ENCODE data around the gene TTC3.

The TTC3 gene

GRCh38 chr21:37231671-37232070 is 158.6 kb downstream of the TTC3 start:
- WGBS (ENCODE audit: extremely low coverage, insufficient coverage, insufficient read length): no CpG with 5 or more reads among the region's 16 CpGs
- H3K9ac ChIP-seq (ENCODE audit: low read length): no peak overlapping the region
- no peak overlapping the region for H2BK120ac ChIP-seq (ENCODE audit: insufficient read depth, low read length, poor library complexity)
- no peaks in the 10 kb centered on the region for H3K27me3 ChIP-seq (ENCODE audit: insufficient read depth, low read length)
- no peaks in the 10 kb centered on the region for H3K4me1 ChIP-seq (ENCODE audit: control insufficient read depth in 1 of 2, insufficient read depth in 2 of 2, low read length in 2 of 2)
- H2AFZ ChIP-seq (ENCODE audit: insufficient read depth, low read length, poor library complexity): no peak overlapping the region
- no peak overlapping the region for H2BK12ac ChIP-seq (ENCODE audit: low read length)
- no peak overlapping the region for H4K91ac ChIP-seq (ENCODE audit: low read depth, low read length)
- H3K18ac ChIP-seq (ENCODE audit: low read length): no peak overlapping the region
- no peaks in the 10 kb centered on the region for H3K79me2 ChIP-seq (ENCODE audit: control insufficient read depth, insufficient read depth, low read length, poor library complexity)
- H3K79me1 ChIP-seq (ENCODE audit: low read length): no peaks in the 10 kb centered on the region
- no peak overlapping the region for H3K4ac ChIP-seq (ENCODE audit: low read depth, low read length)
- H4K12ac ChIP-seq (ENCODE audit: low read depth, low read length): no peak overlapping the region
- H3K9me3 ChIP-seq (ENCODE audit: insufficient read depth, low read depth, low read length): no peaks in the 10 kb centered on the region
- H3K14ac ChIP-seq (ENCODE audit: low read length): no peak overlapping the region
- no peak overlapping the region for H2AK5ac ChIP-seq (ENCODE audit: low read length)
- no peak overlapping the region for H4K8ac ChIP-seq (ENCODE audit: low read depth, low read length)
- no peak overlapping the region for H3K4me2 ChIP-seq (ENCODE audit: low read length)
- peaks cover 46 to 53% of the 10 kb centered on the region in 2 experiments for H3K36me3 ChIP-seq (ENCODE audit: control insufficient read depth in 1 of 2, insufficient read depth in 2 of 2, low read length in 2 of 2)
- H2BK5ac ChIP-seq (ENCODE audit: low read depth, low read length, poor library complexity): no peak overlapping the region
- no peak overlapping the region for H3K23ac ChIP-seq (ENCODE audit: low read length)
- no peak overlapping the region for H3K27ac ChIP-seq (ENCODE audit: low read depth, low read length)
- H3K4me3 ChIP-seq (ENCODE audit: low read depth, low read length): no peak overlapping the region
- DNase-seq: no peak

DNA sequence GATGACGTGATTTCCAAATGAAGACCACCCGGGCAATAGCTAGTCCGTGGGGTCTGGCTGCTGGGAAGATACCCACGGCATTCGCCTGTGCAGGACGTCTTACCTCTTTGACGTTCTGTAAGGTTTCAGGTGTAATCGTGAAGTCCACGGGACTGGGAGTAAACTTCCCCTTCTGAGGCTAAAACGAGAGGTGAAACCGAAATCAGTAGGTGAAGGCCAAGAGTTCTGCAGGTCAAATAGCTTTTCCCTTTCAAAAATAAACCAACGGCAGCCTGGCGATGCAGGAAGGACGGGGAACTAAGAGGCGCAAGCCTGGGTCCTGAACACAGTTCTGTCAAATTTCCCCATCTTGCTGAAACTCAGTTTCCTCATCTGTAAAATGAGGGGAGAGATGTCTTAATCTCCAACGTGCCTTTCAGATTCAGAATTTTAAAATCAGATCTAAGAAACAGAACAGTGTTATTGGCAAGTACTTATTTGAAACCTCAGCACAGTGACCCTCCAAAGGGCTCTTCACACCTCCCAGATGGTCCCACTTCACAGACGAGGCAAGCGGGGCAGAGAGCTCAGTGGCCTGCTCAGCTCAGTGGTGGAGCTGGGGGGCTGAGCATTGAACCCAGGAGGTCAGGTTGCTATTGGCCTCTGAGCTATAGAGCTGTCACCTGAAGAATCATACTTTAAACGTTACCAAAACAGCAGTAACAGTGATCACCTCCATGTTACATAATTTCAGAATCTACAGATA is 159.4 kb downstream of the TTC3 start:
- Histone ChIP-seq H3K36me3 (ENCODE audit: control insufficient read depth in 1 of 2, insufficient read depth in 2 of 2, low read length in 2 of 2) (peaks cover 40 to 49% of the 10 kb centered on the region in 2 experiments), H3K14ac (ENCODE audit: low read length) (no peak overlapping the region), H2BK12ac (ENCODE audit: low read length) (no peak overlapping the region), H3K4me3 (ENCODE audit: low read depth, low read length) (no peak overlapping the region), H3K27ac (ENCODE audit: low read depth, low read length) (no peak overlapping the region), H4K12ac (ENCODE audit: low read depth, low read length) (no peak overlapping the region), H4K8ac (ENCODE audit: low read depth, low read length) (no peak overlapping the region), H3K79me1 (ENCODE audit: low read length) (no peaks in the 10 kb centered on the region), H3K9ac (ENCODE audit: low read length) (no peak overlapping the region), H3K4ac (ENCODE audit: low read depth, low read length) (no peak overlapping the region), H2AK5ac (ENCODE audit: low read length) (no peak overlapping the region), H3K4me1 (ENCODE audit: control insufficient read depth in 1 of 2, insufficient read depth in 2 of 2, low read length in 2 of 2) (no peaks in the 10 kb centered on the region), H2BK5ac (ENCODE audit: low read depth, low read length, poor library complexity) (no peak overlapping the region), H3K9me3 (ENCODE audit: insufficient read depth, low read depth, low read length) (no peaks in the 10 kb centered on the region), H4K91ac (ENCODE audit: low read depth, low read length) (no peak overlapping the region), H2AFZ (ENCODE audit: insufficient read depth, low read length, poor library complexity) (no peak overlapping the region), H3K23ac (ENCODE audit: low read length) (no peak overlapping the region), H3K4me2 (ENCODE audit: low read length) (no peak overlapping the region), H3K18ac (ENCODE audit: low read length) (no peak overlapping the region), H3K27me3 (ENCODE audit: insufficient read depth, low read length) (no peaks in the 10 kb centered on the region), H2BK120ac (ENCODE audit: insufficient read depth, low read length, poor library complexity) (no peak overlapping the region), H3K79me2 (ENCODE audit: control insufficient read depth, insufficient read depth, low read length, poor library complexity) (no peaks in the 10 kb centered on the region)
- no peak for DNase-seq
- no CpG with 5 or more reads among the region's 19 CpGs for WGBS (ENCODE audit: extremely low coverage, insufficient coverage, insufficient read length)

DNA sequence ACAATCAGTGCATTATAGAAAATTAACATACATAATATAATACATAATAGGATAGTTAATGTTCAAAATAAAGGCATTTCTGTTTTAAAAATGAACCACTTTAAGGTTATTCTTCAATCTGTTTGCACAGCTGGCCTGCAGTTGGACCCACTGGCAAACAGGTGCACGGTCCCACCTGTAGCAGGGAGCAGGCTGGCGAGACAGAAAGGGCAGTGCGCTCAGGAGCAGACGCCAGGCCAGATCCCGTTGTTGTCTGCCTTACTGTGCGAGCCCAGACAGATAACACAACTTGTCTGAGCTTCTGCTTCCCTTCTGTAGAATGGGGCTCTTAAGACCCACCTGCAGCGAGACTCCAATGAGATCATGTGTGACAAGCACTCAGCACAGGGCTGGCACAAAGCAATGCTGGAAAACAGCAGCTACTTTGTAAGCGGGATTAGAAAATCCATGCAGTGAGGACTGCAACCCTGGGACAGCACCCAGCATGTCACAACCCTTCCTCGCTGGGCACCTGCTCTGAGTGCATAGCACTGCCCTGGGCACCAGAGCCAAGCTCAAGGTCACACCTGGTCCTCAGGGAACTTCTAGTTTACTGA is 160.6 kb downstream of the TTC3 start:
- Histone ChIP-seq H3K27ac (ENCODE audit: low read depth, low read length) (no peak overlapping the region), H3K4me1 (ENCODE audit: control insufficient read depth in 1 of 2, insufficient read depth in 2 of 2, low read length in 2 of 2) (no peaks in the 10 kb centered on the region), H2BK120ac (ENCODE audit: insufficient read depth, low read length, poor library complexity) (no peak overlapping the region), H3K36me3 (ENCODE audit: control insufficient read depth in 1 of 2, insufficient read depth in 2 of 2, low read length in 2 of 2) (peaks cover 32 to 37% of the 10 kb centered on the region in 2 experiments), H2BK12ac (ENCODE audit: low read length) (no peak overlapping the region), H3K9me3 (ENCODE audit: insufficient read depth, low read depth, low read length) (no peaks in the 10 kb centered on the region), H3K4ac (ENCODE audit: low read depth, low read length) (no peak overlapping the region), H4K91ac (ENCODE audit: low read depth, low read length) (no peak overlapping the region), H3K23ac (ENCODE audit: low read length) (no peak overlapping the region), H4K8ac (ENCODE audit: low read depth, low read length) (no peak overlapping the region), H3K27me3 (ENCODE audit: insufficient read depth, low read length) (no peaks in the 10 kb centered on the region), H3K9ac (ENCODE audit: low read length) (no peak overlapping the region), H4K12ac (ENCODE audit: low read depth, low read length) (no peak overlapping the region), H3K79me1 (ENCODE audit: low read length) (no peaks in the 10 kb centered on the region), H3K18ac (ENCODE audit: low read length) (no peak overlapping the region), H2BK5ac (ENCODE audit: low read depth, low read length, poor library complexity) (no peak overlapping the region), H2AK5ac (ENCODE audit: low read length) (no peak overlapping the region), H3K79me2 (ENCODE audit: control insufficient read depth, insufficient read depth, low read length, poor library complexity) (no peaks in the 10 kb centered on the region), H3K4me2 (ENCODE audit: low read length) (no peak overlapping the region), H3K14ac (ENCODE audit: low read length) (no peak overlapping the region), H3K4me3 (ENCODE audit: low read depth, low read length) (no peak overlapping the region), H2AFZ (ENCODE audit: insufficient read depth, low read length, poor library complexity) (no peak overlapping the region)
- no peak for DNase-seq
- no CpG with 5 or more reads among the region's 9 CpGs for WGBS (ENCODE audit: extremely low coverage, insufficient coverage, insufficient read length)

GRCh38 chr21:37237346-37237745 is 164.3 kb downstream of the TTC3 start:
- no peak overlapping the region for H2AK5ac ChIP-seq (ENCODE audit: low read length)
- no peak overlapping the region for H2BK12ac ChIP-seq (ENCODE audit: low read length)
- DNase-seq: no peak
- no peak overlapping the region for H3K4me3 ChIP-seq (ENCODE audit: low read depth, low read length)
- no peak overlapping the region for H3K4ac ChIP-seq (ENCODE audit: low read depth, low read length)
- no CpG with 5 or more reads among the region's 2 CpGs for WGBS (ENCODE audit: extremely low coverage, insufficient coverage, insufficient read length)
- no peak overlapping the region for H3K18ac ChIP-seq (ENCODE audit: low read length)
- no peak overlapping the region for H3K4me2 ChIP-seq (ENCODE audit: low read length)
- no peaks in the 10 kb centered on the region for H3K4me1 ChIP-seq (ENCODE audit: control insufficient read depth in 1 of 2, insufficient read depth in 2 of 2, low read length in 2 of 2)
- H2BK5ac ChIP-seq (ENCODE audit: low read depth, low read length, poor library complexity): no peak overlapping the region
- H3K23ac ChIP-seq (ENCODE audit: low read length): no peak overlapping the region
- no peaks in the 10 kb centered on the region for H3K27me3 ChIP-seq (ENCODE audit: insufficient read depth, low read length)
- no peak overlapping the region for H4K91ac ChIP-seq (ENCODE audit: low read depth, low read length)
- H3K79me1 ChIP-seq (ENCODE audit: low read length): no peaks in the 10 kb centered on the region
- no peak overlapping the region for H4K12ac ChIP-seq (ENCODE audit: low read depth, low read length)
- peaks cover 14 to 18% of the 10 kb centered on the region in 2 experiments for H3K36me3 ChIP-seq (ENCODE audit: control insufficient read depth in 1 of 2, insufficient read depth in 2 of 2, low read length in 2 of 2)
- H3K14ac ChIP-seq (ENCODE audit: low read length): no peak overlapping the region
- no peak overlapping the region for H2BK120ac ChIP-seq (ENCODE audit: insufficient read depth, low read length, poor library complexity)
- H3K27ac ChIP-seq (ENCODE audit: low read depth, low read length): no peak overlapping the region
- no peaks in the 10 kb centered on the region for H3K9me3 ChIP-seq (ENCODE audit: insufficient read depth, low read depth, low read length)
- no peaks in the 10 kb centered on the region for H3K79me2 ChIP-seq (ENCODE audit: control insufficient read depth, insufficient read depth, low read length, poor library complexity)
- H4K8ac ChIP-seq (ENCODE audit: low read depth, low read length): no peak overlapping the region
- no peak overlapping the region for H3K9ac ChIP-seq (ENCODE audit: low read length)
- no peak overlapping the region for H2AFZ ChIP-seq (ENCODE audit: insufficient read depth, low read length, poor library complexity)

All from trophoblast cell (in vitro differentiated cells and primary cell).